Measurements from ENCODE around the gene RNFT1.
A peak's percentile ranks its signal among the peaks of the same experiment; 100 is the strongest.
"Not testable (repeated sequence)": the region's sequence is repeated elsewhere in the genome, so short reads cannot be mapped to it uniquely, and the experiment has no call there.

The RNFT1 gene, protein sequence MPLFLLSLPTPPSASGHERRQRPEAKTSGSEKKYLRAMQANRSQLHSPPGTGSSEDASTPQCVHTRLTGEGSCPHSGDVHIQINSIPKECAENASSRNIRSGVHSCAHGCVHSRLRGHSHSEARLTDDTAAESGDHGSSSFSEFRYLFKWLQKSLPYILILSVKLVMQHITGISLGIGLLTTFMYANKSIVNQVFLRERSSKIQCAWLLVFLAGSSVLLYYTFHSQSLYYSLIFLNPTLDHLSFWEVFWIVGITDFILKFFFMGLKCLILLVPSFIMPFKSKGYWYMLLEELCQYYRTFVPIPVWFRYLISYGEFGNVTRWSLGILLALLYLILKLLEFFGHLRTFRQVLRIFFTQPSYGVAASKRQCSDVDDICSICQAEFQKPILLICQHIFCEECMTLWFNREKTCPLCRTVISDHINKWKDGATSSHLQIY

DNA sequence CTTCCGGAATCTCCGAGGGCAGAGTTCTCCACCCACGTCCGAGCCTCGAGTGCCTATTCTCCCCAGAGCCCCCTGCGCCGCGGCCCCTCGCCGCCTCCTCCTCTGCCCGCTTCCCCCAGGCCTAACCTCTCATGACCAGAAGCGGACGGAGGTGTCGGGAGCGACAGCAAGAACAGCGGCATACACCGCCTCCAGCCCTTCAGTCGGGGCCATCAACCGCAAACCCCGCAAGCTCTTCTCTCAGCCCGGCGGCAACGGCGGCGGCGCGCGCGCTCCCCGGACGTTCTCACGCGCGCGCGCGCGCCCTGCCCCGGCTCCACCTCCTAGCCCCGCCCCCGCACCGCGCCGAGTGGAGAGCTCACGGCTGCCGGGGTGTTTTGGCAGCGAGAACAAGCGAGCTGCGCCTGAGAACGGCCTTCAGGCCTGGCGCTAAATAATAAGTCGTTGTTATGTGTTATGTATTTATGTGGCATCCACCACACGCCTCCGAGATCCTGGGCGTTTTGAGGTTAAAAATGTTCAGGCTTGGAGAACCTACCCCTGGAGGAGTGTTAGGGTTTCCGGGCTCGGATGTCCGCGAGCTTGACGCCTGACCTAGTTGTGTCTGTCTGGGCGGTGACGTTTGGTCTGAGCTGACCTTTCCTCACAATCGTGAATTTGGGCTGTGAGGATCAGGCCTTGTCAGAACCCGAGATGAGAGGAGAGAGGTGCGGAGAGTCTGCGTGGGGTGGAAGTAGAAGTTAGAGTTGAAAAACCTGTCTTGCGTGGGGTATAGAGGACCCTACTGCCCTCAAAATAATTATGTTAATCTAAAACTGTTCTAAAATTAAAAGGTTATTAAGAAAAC lies at the start of gene RNFT1:
TSS of gene RNFT1 (minus strand) at position 259 of the 847 bp plus-strand sequence. CDS start at position 182, 77 bp downstream.
- peak; percentile 97 for DNase-seq

DNA sequence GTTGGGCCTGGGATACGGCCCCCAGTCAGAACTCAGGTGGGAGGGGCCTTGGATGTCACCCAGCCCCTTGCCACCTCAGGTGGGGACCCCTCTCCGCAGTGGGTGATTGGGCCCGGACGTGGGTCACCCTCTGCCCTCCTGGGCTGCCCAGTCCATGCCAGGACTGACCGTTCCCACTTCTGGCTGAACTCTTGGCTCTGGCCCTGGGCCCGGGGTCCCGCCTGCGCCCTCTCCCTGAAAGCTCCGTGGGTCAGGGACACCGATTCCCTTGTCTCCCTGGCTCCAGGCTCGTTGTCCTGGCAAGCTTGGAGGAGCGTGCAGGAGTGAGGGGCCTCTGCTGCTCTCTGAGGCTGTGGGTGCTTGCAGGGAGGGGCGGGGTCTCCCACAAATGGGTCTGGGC lies 44.8 kb upstream of the RNFT1 start:
- DNase-seq, result not testable (repeated sequence)

DNA sequence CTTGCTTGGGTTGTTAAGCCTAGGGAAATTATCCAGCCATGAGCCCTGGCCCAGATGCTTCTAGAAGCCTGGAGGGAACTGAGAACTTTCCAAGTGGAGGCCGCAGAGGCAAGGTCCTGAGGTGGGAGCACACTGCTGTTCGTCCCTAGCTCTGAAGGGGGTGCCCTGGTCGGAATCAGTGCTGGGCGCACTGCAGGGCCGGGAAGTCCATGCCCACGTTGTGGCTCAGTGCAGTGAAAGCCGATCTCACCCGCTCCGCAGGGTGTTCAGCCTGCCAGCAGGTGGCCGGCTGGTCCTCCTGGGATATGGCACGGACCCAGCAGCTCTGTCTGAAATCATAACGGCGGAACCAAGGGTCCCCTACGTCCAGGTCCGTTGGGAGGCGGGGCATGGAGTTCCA lies 43.8 kb upstream of the RNFT1 start:
- DNase-seq, result not testable (repeated sequence)

DNA sequence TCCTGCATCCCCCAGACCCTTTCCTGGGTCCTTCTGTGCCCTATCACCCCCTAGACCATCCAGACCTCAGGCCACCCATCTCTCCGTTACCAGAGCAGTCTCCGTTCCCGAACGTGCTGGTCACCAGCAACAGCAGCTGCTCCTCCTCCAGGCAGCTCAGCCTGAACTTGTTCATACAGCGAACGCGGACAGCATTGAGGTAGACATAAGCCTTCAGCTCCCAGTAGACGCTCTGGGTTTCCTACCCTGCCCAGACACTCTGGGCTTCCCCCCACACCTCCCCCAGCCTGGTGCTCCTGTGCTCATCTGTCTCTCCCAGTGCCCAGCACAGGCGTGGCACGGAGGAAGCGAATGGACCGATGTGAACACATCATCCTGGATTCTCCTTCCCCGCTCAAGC lies 41.6 kb upstream of the RNFT1 start:
- no peak for DNase-seq

DNA sequence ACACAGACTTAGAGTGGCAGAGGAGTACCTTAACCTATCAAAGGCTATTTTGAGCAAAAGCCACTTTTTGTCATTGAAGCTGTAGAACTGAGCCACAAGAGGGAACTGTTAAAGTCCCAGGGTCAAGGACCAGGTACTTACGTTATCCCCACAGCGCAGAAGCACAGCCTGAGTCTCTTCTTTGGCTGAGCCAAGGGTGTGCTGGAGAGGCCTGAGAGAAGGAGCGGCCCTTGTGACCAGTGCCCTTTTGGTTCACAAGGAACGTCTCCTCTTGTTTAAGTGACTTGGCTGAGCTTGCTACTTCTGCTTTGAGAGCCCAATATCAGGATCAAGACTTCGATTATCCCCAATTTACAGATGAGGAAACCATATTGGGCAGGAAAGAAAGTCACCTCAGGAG lies 40.0 kb upstream of the RNFT1 start:
- DNase-seq, result not testable (repeated sequence)

DNA sequence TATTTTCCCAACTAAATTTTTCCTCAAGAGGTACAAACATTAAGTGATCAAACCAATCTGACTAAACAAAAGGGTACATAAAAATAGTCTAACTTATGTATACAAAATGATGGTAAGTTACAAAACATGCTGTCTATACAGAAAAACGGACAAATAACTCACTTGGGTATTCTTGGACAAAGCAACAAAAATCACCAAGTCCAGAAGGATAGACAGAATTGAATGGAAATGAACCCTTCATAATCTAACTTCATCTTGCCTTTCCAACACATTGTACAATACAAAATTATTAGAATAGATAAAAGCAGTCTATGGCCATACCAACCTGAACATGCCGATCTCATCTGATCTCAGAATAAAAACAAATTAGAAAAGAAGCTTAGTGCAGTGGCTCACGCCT lies 37.9 kb upstream of the RNFT1 start:
- not testable (repeated sequence) for DNase-seq

DNA sequence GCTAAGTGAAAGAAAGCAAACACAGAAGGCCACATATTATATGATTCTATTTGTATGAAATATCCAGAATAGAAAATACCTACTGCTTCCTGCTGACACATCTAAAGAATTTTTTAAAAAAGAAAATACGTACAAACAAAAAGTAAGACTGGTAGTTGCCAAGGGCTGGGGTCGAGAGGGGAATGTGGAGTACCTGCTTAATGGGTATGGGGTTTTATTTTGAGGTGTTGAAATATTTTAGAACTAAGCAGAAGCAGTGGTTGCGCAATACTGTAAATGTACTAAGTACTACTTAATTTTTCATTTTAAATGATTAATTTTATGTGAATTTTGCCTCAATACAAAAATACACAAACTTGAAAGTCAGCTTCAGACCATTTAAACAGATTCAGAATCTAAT lies 32.1 kb upstream of the RNFT1 start:
- not testable (repeated sequence) for DNase-seq

DNA sequence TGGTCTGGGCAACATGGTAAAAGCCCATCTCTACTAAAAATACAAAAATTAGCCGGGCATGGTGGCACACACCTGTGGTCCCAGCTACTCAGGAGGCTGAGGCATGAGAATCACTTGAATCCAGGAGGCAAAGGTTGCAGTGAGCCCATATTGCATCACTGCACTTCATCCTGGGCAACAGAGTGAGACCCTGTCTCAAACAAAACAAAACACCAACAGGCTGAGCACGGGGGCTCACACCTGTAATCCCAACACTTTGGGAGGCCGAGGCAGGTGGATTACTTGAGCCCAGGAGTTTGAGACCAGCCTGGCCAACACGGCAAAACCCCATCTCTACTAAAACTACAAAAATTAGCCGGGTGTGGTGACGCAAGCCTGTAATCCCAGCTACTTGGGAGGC lies 10.6 kb upstream of the RNFT1 start:
- DNase-seq, result not testable (repeated sequence)

DNA sequence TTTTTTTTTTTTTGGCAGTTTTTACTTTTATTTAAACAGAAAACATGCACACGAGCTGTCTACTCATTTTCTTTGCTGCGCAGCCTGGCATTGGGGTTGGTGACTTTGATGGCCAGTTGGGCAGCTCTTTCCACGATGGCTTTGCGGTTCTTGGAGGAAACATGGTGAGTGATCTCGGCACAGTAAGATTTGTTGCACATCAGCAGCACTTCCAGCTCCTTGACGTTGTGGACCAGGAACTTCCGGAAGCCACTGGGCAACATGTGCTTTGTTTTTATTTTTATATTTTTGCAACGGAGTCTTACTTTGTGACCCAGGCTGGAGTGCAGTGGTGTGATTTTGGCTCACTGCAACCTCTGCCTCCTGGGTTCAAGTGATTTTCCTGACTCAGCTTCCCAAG lies 8.9 kb upstream of the RNFT1 start:
- not testable (repeated sequence) for DNase-seq

DNA sequence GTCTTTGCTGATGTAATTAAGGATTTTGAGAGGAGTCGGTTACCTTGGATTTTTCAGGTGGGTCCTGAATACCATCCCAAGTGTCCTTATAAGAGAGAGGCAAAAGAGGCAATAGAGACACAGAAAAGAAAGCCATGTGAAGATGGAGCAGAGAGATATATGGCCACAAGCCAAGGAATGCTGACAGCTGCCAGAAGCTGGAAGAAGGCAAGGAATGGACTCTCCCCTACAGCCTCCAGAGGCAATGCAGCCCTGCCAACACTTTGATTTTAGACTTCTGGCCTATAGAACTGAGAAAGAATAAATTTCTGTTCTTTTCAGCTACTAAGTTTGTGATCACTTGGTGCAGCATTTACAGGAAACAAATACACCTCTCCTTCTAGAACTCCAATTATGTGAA lies 8.2 kb upstream of the RNFT1 start:
- no peak for DNase-seq

DNA sequence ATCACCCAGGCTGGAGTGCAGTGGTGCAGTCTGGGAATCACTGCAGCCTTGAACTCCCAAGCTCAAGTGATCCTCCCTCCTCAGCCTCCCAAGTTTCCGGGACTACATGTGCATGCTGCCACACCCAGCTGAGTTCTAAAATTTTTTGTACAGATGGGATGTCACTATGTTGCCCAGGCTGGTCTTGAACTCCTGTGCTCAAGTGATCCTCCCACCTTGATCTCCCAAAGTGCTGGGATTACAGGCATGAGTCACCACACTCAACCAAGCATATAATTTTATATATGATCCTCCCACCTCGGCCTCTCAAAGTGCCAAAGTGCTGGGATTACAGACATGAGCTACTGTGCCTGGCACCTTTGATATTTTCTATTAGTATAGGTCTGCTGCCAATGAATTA lies 7.2 kb upstream of the RNFT1 start:
- DNase-seq, result not testable (repeated sequence)

DNA sequence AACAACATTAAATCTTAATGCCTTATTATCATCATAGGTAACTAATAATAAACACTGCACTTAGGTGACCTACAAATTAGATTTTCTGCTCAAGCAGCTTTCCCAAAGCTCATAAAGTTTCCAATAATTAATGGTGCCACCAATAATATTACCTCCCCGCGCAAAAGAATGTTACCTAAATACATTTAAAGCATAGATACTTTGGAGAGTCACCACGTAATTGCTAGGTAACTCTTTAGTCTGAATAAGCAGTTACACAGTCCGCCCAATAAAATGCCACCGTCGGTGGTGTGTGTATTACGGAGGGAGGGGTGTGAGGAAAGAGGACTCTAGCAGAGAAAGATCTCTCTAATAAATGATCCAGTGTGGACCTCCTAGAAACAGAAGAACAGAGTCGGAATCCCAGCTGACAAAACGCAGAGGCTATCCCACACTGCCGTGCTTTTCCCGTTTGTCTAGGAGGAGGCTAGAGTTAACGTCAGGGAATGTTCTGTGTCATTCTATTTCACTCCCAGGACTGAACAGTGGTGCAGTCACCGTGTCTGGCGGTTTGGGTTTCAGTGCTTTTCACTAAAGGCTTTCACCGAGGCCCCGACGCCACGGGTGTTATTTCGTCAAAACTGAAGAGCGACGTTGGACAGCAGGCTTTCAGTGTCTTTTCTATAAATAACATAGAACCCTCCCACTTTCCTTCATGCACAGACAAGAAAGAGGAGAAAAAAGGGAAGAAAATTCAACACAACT lies 630 bp downstream of the RNFT1 start:
- peak; percentile 73 for DNase-seq

DNA sequence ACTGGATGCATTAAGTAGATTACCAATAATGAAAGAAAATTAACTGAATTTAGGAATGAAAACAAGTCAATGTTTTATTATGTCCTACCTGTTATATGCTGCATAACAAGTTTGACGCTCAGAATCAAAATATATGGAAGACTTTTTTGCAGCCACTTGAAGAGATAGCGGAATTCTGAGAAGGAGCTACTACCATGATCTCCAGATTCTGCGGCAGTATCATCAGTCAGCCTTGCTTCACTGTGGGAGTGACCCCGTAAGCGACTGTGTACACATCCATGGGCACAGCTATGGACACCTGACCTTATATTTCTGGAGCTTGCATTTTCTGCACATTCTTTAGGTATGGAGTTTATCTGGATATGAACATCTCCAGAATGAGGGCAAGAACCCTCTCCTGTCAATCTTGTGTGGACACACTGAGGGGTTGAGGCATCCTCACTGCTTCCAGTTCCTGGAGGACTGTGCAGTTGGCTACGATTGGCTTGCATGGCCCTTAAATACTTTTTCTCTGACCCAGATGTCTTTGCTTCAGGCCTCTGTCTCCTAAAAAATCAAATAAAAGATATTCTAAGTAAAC lies 1.7 kb downstream of the RNFT1 start:
- no peak for DNase-seq

DNA sequence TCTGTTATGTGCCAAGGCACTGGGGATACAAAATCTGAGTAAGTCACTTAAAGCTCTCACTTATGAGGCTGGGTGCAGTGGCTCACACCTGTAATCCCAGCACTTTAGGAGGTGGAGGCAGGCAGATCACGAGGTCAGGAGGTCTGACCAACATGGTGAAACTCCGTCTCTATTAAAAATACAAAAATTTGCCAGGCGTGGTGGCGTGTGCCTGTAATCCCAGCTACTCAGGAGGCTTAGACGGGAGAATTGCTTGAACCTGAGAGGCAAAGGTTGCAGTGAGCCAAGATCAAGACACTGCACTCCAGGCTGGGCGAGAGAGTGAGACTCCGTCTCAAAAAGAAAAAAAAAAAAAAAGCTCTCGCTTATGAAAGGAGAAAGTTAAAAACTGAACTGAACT lies 5.0 kb downstream of the RNFT1 start:
- not testable (repeated sequence) for DNase-seq

DNA sequence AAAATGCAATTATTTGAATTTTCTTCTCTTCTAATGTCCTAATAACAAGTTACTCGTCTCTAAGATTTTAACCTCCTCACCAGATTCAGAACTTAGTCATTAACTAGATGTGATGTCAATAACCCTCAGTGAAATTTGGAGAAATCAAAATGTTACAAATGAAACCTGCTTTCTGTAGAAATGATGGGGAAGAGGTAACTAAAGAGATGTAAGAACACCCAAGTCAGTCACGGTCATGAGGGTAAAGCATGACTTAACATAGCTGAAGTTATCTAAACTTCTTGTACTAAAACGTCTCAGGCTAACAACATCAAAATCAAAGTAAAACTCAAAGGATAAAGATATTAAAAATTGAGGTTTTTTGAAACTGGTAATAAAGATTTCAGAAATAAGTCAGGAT lies 9.7 kb downstream of the RNFT1 start:
- no peak for DNase-seq

DNA sequence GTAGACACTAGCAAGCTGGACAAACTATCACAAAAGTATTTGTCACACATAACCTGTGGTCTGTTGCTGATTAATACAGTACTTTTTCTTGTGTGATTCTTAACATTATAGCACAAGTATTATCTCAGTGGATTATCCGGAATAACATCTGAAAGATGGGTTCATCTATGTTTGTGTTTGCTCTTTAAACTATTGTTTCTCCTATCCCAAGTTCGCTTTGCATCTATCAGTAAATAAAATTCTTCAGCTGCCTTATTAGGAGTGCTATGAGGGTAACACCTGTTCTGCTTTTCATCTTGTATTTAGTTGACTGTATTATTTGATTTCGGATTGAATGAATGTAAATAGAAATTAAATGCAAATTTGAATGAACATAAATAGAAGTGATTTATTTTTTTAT lies 14.5 kb downstream of the RNFT1 start:
- DNase-seq, result no peak

DNA sequence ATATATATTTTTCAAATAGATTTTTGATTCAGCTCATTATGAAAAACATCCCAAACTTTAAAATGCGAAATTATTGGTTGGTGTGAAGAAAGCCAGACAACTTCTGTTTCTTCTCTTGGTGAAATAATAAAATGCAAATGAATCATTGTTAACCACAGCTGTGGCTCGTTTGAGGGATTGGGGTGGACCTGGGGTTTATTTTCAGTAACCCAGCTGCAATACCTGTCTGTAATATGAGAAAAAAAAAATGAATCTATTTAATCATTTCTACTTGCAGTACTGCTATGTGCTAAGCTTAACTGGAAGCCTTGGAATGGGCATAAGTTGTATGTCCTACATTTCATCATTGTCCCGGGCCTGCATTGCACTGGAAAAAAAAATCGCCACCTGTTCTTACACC lies 17.2 kb downstream of the RNFT1 start:
- DNase-seq, result not testable (repeated sequence)

DNA sequence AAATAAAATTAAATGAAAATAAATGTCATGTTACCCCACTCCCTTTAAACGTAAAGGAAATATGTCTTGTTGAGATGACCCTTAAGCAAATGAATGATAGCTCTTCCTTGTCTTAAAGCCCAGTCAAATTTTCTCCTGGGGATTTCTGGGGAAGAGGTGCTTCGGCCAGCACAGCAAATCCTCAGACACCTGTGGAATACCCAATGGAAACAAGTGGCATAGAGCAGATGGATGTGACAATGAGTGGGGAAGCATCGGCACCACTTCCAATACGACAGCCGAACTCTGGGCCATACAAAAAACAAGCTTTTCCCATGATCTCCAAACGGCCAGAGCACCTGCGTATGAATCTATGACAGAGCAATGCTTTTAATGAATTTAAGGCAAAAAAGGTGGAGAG lies 18.1 kb downstream of the RNFT1 start:
- DNase-seq, result not testable (repeated sequence)

DNA sequence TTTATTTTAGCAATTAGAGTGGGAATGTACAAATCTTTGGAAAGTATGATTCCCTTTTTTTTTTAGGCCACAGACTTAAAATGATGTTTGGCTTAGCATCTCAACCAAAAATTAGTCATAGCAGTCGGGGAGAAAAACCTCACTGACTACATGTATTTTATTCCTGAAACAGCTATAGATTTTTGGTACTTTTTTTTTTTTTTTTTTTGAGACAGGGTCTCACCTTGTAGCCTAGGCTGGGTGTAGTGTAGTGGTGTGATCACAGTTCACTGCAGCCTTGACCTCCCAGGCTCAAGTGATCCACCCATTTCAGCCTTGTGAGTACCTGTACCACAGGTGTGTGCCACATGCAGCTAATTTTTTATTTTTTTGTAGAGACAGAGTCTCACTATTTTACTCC lies 23.4 kb downstream of the RNFT1 start:
- no peak for DNase-seq

DNA sequence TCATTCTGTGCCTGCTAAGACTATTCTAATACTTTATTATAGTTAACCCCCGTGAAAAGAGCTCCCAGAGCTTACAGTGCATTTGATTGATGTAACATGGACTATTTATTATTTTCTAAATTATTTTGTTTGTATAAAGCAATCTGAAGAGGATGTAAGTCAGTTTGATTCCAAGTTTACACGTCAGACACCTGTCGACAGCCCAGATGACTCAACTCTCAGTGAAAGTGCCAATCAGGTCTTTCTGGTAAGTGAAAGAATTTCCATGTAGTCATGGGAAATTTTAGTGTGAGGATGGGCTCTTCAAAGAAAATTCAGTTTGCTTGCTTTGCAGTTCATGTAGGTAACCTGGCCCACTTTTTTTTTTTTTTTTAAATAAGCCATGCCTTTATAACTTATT lies 23.8 kb downstream of the RNFT1 start:
- DNase-seq, result not testable (repeated sequence)

DNA sequence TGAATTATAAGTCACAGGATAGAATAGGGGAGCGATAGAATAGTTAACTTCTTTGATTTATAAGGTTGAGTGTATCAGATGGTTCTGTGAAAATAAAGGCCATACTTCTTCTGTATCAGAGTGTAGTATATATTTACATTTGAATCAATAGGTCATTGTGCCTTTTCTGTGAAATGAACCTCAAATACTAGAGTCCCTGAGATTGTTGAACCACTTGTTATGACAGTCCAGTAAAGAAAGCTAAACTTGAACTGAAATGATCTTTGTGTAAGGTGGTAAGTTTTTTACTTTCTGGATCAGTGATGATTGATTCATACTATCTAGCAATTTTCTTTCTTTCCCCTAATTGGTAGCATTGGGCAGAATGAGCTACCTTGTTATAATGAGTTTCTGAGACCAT lies 31.2 kb downstream of the RNFT1 start:
- DNase-seq, result not testable (repeated sequence)

DNA sequence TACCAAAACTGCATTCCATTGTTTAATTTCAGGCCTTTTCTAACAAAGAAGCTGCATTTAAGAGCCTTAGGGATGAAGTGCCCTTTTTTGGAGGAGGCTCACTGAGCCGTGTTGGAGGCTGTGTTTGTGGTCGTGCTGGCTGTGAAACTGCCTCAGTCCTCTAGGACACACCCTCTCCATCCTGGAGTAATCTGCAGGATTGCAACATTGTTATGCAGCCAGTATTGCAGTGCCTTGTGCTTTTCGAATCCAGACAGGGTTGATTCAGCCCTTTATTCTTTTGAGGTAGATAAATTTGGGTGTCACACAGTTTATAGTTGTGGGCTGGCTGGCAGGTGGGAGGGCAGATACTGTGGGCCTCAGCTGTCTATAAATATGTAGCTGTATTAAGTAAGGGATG lies 33.8 kb downstream of the RNFT1 start:
- DNase-seq, result not testable (repeated sequence)

DNA sequence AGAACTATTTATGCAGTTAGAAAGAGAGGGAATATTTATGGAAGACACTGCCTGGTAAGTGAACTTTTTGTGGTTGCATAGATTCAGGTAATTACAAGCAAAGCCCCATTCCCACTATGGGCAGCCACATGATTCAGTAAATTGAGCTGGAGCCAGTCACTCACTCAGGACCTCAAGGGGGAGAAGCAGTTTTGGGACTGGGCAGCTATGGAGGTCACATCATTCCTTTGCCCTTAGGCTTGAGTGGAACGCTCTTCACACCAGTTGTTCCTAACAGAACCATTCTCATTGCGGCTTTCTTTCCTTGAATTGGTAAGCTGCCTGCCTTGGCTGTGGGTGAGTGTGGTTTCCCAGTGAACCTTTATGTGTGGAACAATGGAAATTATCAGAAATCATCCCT lies 34.4 kb downstream of the RNFT1 start:
- not testable (repeated sequence) for DNase-seq
